ENCODE measurements around the gene KRTAP10-8.
"Not testable (repeated sequence)": the region's sequence is repeated elsewhere in the genome, so short reads cannot be mapped to it uniquely, and the experiment has no call there.

Gene KRTAP10-8

GRCh38 chr21:44648557-44649311 lies 36.9 kb downstream of the KRTAP10-8 start:
- no peak for DNase-seq

- DNase-seq, result no peak
Observed at GRCh38 chr21:44649521-44650100, 37.7 kb downstream of the KRTAP10-8 start.

GRCh38 chr21:44650265-44650972 lies 38.5 kb downstream of the KRTAP10-8 start:
- DNase-seq, result no peak

GRCh38 chr21:44650973-44651675 lies 39.2 kb downstream of the KRTAP10-8 start:
- no peak for DNase-seq

GRCh38 chr21:44653123-44653522 lies 41.2 kb downstream of the KRTAP10-8 start:
- no peak for DNase-seq

DNA sequence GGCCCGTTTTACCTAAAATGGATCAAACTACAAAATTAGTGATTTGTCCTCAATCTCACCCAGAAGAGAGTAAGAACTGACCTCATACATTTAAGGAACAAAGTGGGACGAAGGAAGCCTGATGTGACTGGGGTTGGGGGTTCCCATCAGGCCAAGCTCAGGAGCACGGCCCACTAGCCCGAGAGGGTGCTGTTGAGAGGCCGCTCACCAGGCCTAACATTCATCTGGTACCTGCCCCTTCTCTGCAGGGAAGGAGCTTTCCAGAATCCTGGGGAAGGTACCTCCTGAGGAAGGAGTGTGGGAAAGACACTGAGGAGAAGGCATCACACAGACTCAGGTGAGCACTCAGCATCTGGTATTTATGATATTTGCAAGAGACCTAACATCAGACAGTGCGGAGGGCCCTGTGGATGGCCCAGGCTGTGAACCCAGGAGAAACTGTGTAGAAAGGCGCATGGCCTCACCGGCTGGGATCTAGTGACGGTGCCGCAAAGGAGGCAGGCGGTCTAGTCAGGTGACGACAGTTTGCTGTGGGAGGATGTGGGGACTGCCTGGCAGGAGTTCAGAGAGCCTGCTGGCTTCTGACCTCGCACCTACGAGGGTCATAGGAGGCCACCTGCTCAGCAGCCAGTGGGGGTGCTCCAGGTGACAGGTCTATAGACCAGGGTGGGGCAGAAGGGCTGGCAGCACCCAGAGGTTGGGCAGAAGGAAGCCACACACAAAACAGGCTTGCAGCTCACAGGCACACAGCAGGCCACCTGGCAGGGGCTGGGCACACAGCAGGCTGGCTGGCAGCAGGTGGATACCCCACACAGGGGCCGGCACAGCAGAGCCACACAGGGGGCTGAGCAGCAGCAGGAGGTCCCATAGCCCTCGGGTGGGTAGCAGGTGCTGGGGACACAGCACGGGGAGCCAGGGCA lies 42.0 kb downstream of the KRTAP10-8 start:
- DNase-seq, result peak; percentile 33

DNA sequence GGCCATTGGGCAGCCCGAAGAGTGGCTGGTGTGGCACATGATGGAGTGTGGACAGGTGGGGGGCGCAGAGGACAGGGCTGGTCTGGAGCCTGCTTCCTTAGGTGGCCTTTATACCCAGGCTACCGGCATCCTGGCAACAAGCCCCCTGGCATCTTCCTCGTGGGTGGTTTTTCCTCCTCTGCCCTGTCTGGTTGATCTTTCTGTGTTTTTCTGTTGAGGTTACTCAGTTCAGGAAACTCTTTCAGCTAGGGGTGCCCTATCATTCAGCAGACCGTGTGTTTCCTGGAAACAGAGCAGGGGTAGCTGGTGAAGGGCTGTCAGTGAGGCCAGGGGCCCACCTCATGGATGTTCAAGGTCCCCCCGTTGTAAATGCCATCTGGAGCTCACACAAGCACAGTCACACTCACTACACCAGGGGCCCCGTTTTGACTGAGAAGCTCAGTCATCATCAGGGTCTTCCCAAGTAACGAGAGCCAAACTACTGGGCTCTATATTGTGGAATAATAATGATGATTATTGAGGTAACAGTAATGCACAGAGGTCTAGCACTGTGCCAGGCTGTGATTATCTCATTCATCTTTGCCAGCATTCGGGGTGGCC lies 42.8 kb downstream of the KRTAP10-8 start, which contains the start of gene KRTAP12-4:
Gene KRTAP12-4 (minus strand): TSS at position 84 of the 600 bp plus-strand sequence. CDS start 45 bp downstream, at position 39.
- no peak for DNase-seq

GRCh38 chr21:44656868-44657267 lies 45.0 kb downstream of the KRTAP10-8 start:
- no peak for DNase-seq

- DNase-seq, result peak; percentile 32
Observed at GRCh38 chr21:44657635-44658540, 46.0 kb downstream of the KRTAP10-8 start, which contains the start of gene KRTAP12-3. Gene KRTAP12-3, plus strand, starts transcription at chr21:44657932. Its CDS starts 48 bp downstream, at chr21:44657980.

- no peak for DNase-seq
Observed at GRCh38 chr21:44658541-44658910, 46.6 kb downstream of the KRTAP10-8 start.

- DNase-seq, result no peak
Observed at GRCh38 chr21:44658913-44659595, 47.2 kb downstream of the KRTAP10-8 start.

DNA sequence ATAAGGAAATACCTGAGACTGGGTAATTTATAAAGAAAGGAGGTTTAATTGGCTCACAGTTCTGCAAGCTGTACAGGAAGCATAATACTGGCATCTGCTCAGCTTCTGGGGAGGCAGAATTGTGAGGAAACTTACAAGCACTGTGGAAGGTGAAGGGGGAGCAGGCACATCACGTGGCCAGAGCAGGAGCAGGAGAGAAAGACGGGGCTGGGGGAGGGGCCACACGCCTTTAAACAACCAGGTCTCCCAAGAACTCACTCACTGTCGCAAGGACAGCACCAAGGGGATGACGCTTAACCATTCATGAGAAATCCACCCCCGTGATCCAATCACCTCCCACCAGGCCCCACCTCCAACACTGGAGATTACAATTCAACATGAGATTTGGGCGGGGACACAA lies 49.7 kb downstream of the KRTAP10-8 start:
- DNase-seq, result not testable (repeated sequence)

All from effector CD8-positive, alpha-beta T cell (primary cell).